HepG2 (cell line): ENCODE data around the gene BRAT1. TPM values are rescaled to one million over a fixed set of nuclear protein-coding genes. Genes with fewer than 3 reads are reported as not detected.

ENCODE experiments used
- ELK4 ChIP-seq: sonication (generic); formaldehyde crosslinking; IDR thresholded peaks from 2 replicates; pipeline ENCODE4 v1.9.0; 2021; ENCODE audit warnings: missing genetic modification reagents, borderline replicate concordance
- FOXK1 ChIP-seq: sonication (generic); formaldehyde crosslinking; IDR thresholded peaks from 2 replicates; pipeline ENCODE4 v1.4.0; 2020; ENCODE audit warnings: low read depth, missing genetic modification reagents, borderline replicate concordance
- HOXD1 ChIP-seq: sonication (generic); formaldehyde crosslinking; IDR thresholded peaks from 2 replicates; pipeline ENCODE4 v1.5.0; 2020; ENCODE audit warnings: missing genetic modification reagents
- PAXIP1 ChIP-seq: sonication (generic); formaldehyde crosslinking; conservative IDR thresholded peaks from 2 replicates; pipeline ENCODE4 v1.4.0; 2020; ENCODE audit warnings: mild to moderate bottlenecking, missing genetic modification reagents, moderate library complexity
- SETDB1 ChIP-seq: sonication (generic); formaldehyde crosslinking; IDR thresholded peaks from 2 replicates; pipeline ENCODE4 v1.5.1; 2020; ENCODE audit warnings: missing genetic modification reagents, mild to moderate bottlenecking, borderline replicate concordance
- SKI ChIP-seq: fragments of 450-650 bp; IDR thresholded peaks from one replicate; pipeline ENCODE4 v1.6.1; 2018; ENCODE audit warnings: mild to moderate bottlenecking; ENCODE audit not compliant: partially characterized antibody
- SMYD3 ChIP-seq: sonication (generic); formaldehyde crosslinking; IDR thresholded peaks from 2 replicates; pipeline ENCODE4 v1.8.1; 2023; ENCODE audit warnings: mild to moderate bottlenecking, missing genetic modification reagents
- SOX5 ChIP-seq: IDR thresholded peaks from 2 replicates; pipeline ENCODE4 v1.6.1; 2016; ENCODE audit warnings: borderline replicate concordance
- THYN1 ChIP-seq: sonication (generic); formaldehyde crosslinking; IDR thresholded peaks from 2 replicates; pipeline ENCODE4 v1.8.1; 2023; ENCODE audit warnings: low read depth, mild to moderate bottlenecking, moderate library complexity, missing genetic modification reagents, borderline replicate concordance
- TP53 ChIP-seq: sonication (generic); formaldehyde crosslinking; conservative IDR thresholded peaks from 2 replicates; pipeline ENCODE4 v1.4.0; 2020; ENCODE audit warnings: missing genetic modification reagents
- ZBTB7A ChIP-seq: sonication (generic); formaldehyde crosslinking; IDR thresholded peaks from 2 replicates; pipeline ENCODE4 v1.8.0; 2022; ENCODE audit warnings: mild to moderate bottlenecking, missing genetic modification reagents
- ZBTB7B ChIP-seq: sonication (generic); formaldehyde crosslinking; IDR thresholded peaks from 2 replicates; pipeline ENCODE4 v1.4.0; 2020; ENCODE audit warnings: missing genetic modification reagents
- ZNF552 ChIP-seq: sonication (generic); formaldehyde crosslinking; IDR thresholded peaks from 2 replicates; pipeline ENCODE4 v1.9.0; 2022; ENCODE audit warnings: missing genetic modification reagents, mild to moderate bottlenecking, borderline replicate concordance
- ZNF580 ChIP-seq: IDR thresholded peaks from 2 replicates; pipeline ENCODE4 v1.6.1; 2016; ENCODE audit warnings: low read depth, borderline replicate concordance
- ZNF710 ChIP-seq: sonication (generic); formaldehyde crosslinking; IDR thresholded peaks from 2 replicates; pipeline ENCODE4 v1.5.0; 2020; ENCODE audit warnings: mild to moderate bottlenecking, missing genetic modification reagents, borderline replicate concordance
- ZNF766 ChIP-seq: sonication (generic); formaldehyde crosslinking; IDR thresholded peaks from 2 replicates; pipeline ENCODE4 v1.5.0; 2020; ENCODE audit warnings: missing genetic modification reagents, borderline replicate concordance
- ZNF768 ChIP-seq: sonication (generic); formaldehyde crosslinking; IDR thresholded peaks from 2 replicates; pipeline ENCODE4 v1.4.0; 2020; ENCODE audit warnings: missing genetic modification reagents
- ZSCAN25 ChIP-seq: sonication (generic); formaldehyde crosslinking; IDR thresholded peaks from 2 replicates; pipeline ENCODE4 v1.8.0; 2022; ENCODE audit warnings: mild to moderate bottlenecking, missing genetic modification reagents
- polyA plus RNA-seq, 8 experiments: library from polyadenylated mRNA; depleted of rRNA in 3 of 8; stranded (reverse) in 7 of 8; unstranded in 1 of 8; fragments of >200 nt; fragmentation: Illumina TruSeq in 4 of 8; extraction: Trizol in 4 of 8; gene quantifications; 2 replicates each; pipeline versions ENCODE4 v1.2.1 to v1.2.3, GENCODE V29; 2011 to 2016; ENCODE audit warnings: low read depth in 4 of 8, missing spikeins in 1 of 8, mixed read lengths in 1 of 8; ENCODE audit not compliant: insufficient read depth in 1 of 8
- total RNA-seq, 5 experiments: library from RNA; depleted of rRNA; stranded (reverse); fragments of >200 nt; fragmentation: Illumina TruSeq; extraction: Trizol; gene quantifications; 2 replicates each; pipeline ENCODE4 v1.2.3, GENCODE V29; 2016; ENCODE audit warnings: low read depth in 1 of 5
- TF ChIP-seq, protein P1 (sequence below): sonication (generic); formaldehyde crosslinking; IDR thresholded peaks from 2 replicates; pipeline ENCODE4 v1.8.1; 2023; ENCODE audit warnings: mild to moderate bottlenecking, missing genetic modification reagents

The BRAT1 gene
- total and polyA plus RNA-seq, 2 of the 13 experiments (the other 11 are each of a cell fraction or from before 2014, with no cell fraction given) = 10.2 to 20.3 TPM

- TF ChIP-seq SMYD3 (0 out of 2 replicates have a peak, but pooled peaks have one; percentile 47), FOXK1 (CRISPR knock-in tag) (0 out of 2 replicates have a peak, but pooled peaks have one; percentile 26), SETDB1 (CRISPR knock-in tag) (peak; percentile 70; the same call in 1 of the 2 replicates), PAXIP1 (CRISPR knock-in tag) (peak; percentile 88), ELK4 (CRISPR knock-in tag) (no peak), HOXD1 (CRISPR knock-in tag) (peak; percentile 81; the same call in 1 of the 2 replicates), ZBTB7B (peak; percentile 93), ZBTB7A (CRISPR knock-in tag) (peak; percentile 98), SKI (no peak), ZNF768 (CRISPR knock-in tag) (no peak), ZNF580 (CRISPR knock-in tag) (peak; percentile 40; the same call in 1 of the 2 replicates), ZNF552 (CRISPR knock-in tag) (no peak), THYN1 (CRISPR knock-in tag) (no peak), SOX5 (CRISPR knock-in tag) (peak; percentile 46; the same call in 1 of the 2 replicates), ZNF766 (0 out of 2 replicates have a peak, but pooled peaks have one; percentile 29), ZNF710 (CRISPR knock-in tag) (0 out of 2 replicates have a peak, but pooled peaks have one; percentile 23), TP53 (CRISPR knock-in tag) (no peak), ZSCAN25 (no peak)
- TF ChIP-seq, protein P1, sequence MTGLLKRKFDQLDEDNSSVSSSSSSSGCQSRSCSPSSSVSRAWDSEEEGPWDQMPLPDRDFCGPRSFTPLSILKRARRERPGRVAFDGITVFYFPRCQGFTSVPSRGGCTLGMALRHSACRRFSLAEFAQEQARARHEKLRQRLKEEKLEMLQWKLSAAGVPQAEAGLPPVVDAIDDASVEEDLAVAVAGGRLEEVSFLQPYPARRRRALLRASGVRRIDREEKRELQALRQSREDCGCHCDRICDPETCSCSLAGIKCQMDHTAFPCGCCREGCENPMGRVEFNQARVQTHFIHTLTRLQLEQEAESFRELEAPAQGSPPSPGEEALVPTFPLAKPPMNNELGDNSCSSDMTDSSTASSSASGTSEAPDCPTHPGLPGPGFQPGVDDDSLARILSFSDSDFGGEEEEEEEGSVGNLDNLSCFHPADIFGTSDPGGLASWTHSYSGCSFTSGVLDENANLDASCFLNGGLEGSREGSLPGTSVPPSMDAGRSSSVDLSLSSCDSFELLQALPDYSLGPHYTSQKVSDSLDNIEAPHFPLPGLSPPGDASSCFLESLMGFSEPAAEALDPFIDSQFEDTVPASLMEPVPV (CRISPR knock-in tag) = 0 out of 2 replicates have a peak, but pooled peaks have one; percentile 43
Observed at GRCh38 chr7:2510909-2511768, 44.2 kb downstream of the BRAT1 start (continued).
